Panc1 (cell line): Measurements from ENCODE around the gene LRRC41.

ENCODE experiments used
- CTCF ChIP-seq: fragments of 450-650 bp; IDR thresholded peaks from 2 replicates; pipeline ENCODE4 v1.5.1; 2017; ENCODE audit warnings: mild to moderate bottlenecking
- POLR2AphosphoS5 ChIP-seq: IDR thresholded peaks from 2 replicates; pipeline ENCODE4 v1.6.1; 2012; ENCODE audit warnings: mild to moderate bottlenecking, low read depth, low read length, moderate library complexity

GRCh38 chr1:46352363-46352762, 48.9 kb upstream of the LRRC41 start:
- TF ChIP-seq POLR2AphosphoS5 (no peak), CTCF (no peak)
